ENCODE results near the gene MIER2. TPM values are rescaled to one million over a fixed set of nuclear protein-coding genes. Genes with fewer than 3 reads are reported as not detected.

Gene MIER2, protein sequence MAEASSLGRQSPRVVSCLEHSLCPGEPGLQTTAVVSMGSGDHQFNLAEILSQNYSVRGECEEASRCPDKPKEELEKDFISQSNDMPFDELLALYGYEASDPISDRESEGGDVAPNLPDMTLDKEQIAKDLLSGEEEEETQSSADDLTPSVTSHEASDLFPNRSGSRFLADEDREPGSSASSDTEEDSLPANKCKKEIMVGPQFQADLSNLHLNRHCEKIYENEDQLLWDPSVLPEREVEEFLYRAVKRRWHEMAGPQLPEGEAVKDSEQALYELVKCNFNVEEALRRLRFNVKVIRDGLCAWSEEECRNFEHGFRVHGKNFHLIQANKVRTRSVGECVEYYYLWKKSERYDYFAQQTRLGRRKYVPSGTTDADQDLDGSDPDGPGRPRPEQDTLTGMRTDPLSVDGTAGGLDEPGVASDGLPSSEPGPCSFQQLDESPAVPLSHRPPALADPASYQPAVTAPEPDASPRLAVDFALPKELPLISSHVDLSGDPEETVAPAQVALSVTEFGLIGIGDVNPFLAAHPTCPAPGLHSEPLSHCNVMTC
- total RNA-seq (2022; extraction: Qiagen RNA extraction; ENCODE audit: low read depth): 12.3 to 23.7 TPM (median 21.0 TPM) in 5 replicates

DNA sequence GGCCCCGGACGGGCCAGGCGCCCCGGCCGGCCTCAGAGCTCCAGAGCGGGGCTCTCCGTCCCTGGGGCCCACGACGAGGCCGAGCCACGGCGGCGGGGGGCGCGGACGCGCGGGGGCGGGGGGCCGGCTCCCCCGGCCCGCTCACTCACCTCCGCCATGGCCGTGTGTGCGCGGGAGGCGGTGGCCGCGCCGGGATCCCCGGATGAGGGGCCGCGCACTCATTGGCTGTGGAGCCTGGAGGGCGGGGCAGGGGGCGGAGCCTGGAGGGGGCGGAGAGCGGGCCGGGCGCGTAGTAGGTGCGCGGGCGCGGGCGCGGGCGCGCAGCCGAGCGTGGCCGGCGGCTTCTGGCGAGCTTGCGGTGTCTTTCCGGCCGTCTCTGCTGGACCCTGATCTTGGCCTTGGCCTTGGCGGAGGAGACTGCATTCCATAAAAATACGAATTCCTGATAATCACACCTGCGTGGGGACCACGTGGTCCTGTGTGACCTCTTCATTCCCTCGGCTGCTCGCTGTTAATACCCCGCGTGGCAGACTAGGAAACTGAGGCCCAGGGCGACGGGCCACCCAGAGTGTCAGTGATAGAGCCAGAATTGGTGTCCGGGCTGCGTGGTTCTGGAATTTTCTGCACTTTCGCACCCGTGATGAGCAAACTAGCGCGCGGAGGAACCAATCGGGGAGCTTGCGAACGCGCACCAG, at the start of gene MIER2:
TSS of gene MIER2 (minus strand) at position 172 of the 695 bp plus-strand sequence. CDS start at position 158, 14 bp downstream.

DNA sequence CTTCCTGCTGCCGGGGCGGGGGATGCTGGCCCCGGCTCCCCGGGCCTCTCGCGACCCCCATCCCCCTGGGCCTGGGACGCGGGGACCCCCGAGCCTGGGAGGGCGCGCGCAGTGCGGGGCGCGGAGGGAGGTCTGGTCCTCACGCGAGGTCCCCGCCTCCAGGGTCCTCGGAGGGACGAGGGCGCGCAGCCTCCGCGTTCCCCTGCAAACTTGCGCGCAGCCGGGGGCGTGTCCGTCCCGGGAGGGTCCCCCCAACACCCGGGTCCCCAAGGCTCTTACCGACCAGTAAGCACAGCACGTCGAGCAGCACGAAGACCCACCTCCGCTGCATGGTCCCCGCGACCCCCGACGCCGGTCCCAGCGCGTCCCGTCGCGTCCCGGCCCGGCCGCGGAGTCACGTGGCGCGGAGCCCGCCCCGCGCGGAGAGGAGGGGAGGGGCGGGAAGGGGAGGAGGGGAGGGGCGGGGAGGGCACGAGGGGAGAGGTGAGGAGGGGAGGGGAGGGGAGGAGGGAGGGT, 53.5 kb downstream of the MIER2 start, which contains the start of gene PLPP2:
TSS of gene PLPP2 (minus strand) at position 398 of the 516 bp plus-strand sequence. CDS start at position 331, 67 bp downstream.

Other genes with a start within 250 kb of the MIER2 start
- gene OR4F17, start 237.7 kb downstream of the MIER2 start, total RNA-seq (2022; extraction: Qiagen RNA extraction; ENCODE audit: low read depth): not detected in 5 replicates
- 57.5 to 116 TPM (median 106 TPM) in 5 replicates for gene PLPP2, start 53.4 kb downstream of the MIER2 start, total RNA-seq (2022; extraction: Qiagen RNA extraction; ENCODE audit: low read depth)
- 0.14 to 0.75 TPM (median 0.46 TPM) in 5 replicates for gene C2CD4C, start 64.4 kb upstream of the MIER2 start, total RNA-seq (2022; extraction: Qiagen RNA extraction; ENCODE audit: low read depth)
- 0.58 to 1.2 TPM (median 1.0 TPM) in 5 replicates for gene SHC2, start 116.2 kb upstream of the MIER2 start, total RNA-seq (2022; extraction: Qiagen RNA extraction; ENCODE audit: low read depth)
- 0.18 to 0.51 TPM (median 0.31 TPM) in 4 of 5 replicates, not detected in the other for gene MADCAM1, start 151.7 kb upstream of the MIER2 start, total RNA-seq (2022; extraction: Qiagen RNA extraction; ENCODE audit: low read depth)
- gene TPGS1, start 162.7 kb upstream of the MIER2 start, total RNA-seq (2022; extraction: Qiagen RNA extraction; ENCODE audit: low read depth): 7.6 to 22.9 TPM (median 18.8 TPM) in 5 replicates
- 53.3 to 112 TPM (median 108 TPM) in 5 replicates for gene CDC34, start 187.0 kb upstream of the MIER2 start, total RNA-seq (2022; extraction: Qiagen RNA extraction; ENCODE audit: low read depth)
- 0.28 to 0.63 TPM (median 0.43 TPM) in 4 of 5 replicates, not detected in the other for gene GZMM, start 199.3 kb upstream of the MIER2 start, total RNA-seq (2022; extraction: Qiagen RNA extraction; ENCODE audit: low read depth)
- gene BSG, start 227.8 kb upstream of the MIER2 start, total RNA-seq (2022; extraction: Qiagen RNA extraction; ENCODE audit: low read depth): 506 to 741 TPM (median 712 TPM) in 5 replicates
- gene HCN2, start 245.1 kb upstream of the MIER2 start, total RNA-seq (2022; extraction: Qiagen RNA extraction; ENCODE audit: low read depth): 20.5 to 50.9 TPM (median 41.7 TPM) in 5 replicates